HEK293T (cell line): Measurements from ENCODE around the gene MGAT5B.

Experiments used
- ARNT ChIP-seq: fragments of 450-650 bp; IDR thresholded peaks from 2 replicates; pipeline ENCODE4 v1.6.1; 2017; ENCODE audit warnings: mild to moderate bottlenecking
- BHLHE40 ChIP-seq: fragments of 450-650 bp; IDR thresholded peaks from 2 replicates; pipeline ENCODE4 v1.6.1; 2016; ENCODE audit warnings: mild to moderate bottlenecking, moderate library complexity, borderline replicate concordance
- SUZ12 ChIP-seq: fragments of 450-650 bp; IDR thresholded peaks from 2 replicates; pipeline ENCODE4 v1.6.1; 2016; ENCODE audit warnings: mild to moderate bottlenecking

GRCh38 chr17:76872221-76872873 lies 4.1 kb downstream of the MGAT5B start:
- TF ChIP-seq SUZ12 (no peak), ARNT (no peak), BHLHE40 (no peak)
